Endometrium (tissue), 2 donors: ENCODE results near the gene LKAAEAR1.

Source experiments
- FAIRE-seq: peaks from 2 replicates; lab custom pipeline; 2012; peaks lifted over from hg19 to GRCh38; lab: Jason Lieb, UNC
- donor health status: control.
- donor health status: control.

LKAAEAR1 gene

GRCh38 chr20:64050261-64051032 is 33.8 kb downstream of the LKAAEAR1 start:
- FAIRE-seq, result no peak

GRCh38 chr20:64049878-64050260 is 34.3 kb downstream of the LKAAEAR1 start:
- no peak for FAIRE-seq

- no peak for FAIRE-seq
Measured at GRCh38 chr20:64049060-64049877, 34.9 kb downstream of the LKAAEAR1 start, which contains the start of gene SOX18. Gene SOX18 (minus strand): TSS chr20:64049639. CDS start chr20:64049516, 123 bp downstream.

GRCh38 chr20:64048402-64049044 is 35.7 kb downstream of the LKAAEAR1 start:
- FAIRE-seq, result no peak

- no peak for FAIRE-seq
Measured at GRCh38 chr20:64047968-64048401, 36.2 kb downstream of the LKAAEAR1 start.

GRCh38 chr20:64047046-64047389 is 37.2 kb downstream of the LKAAEAR1 start:
- no peak for FAIRE-seq

GRCh38 chr20:64045346-64046011 is 38.7 kb downstream of the LKAAEAR1 start:
- no peak for FAIRE-seq

- FAIRE-seq, result no peak
Measured at GRCh38 chr20:64044484-64045247, 39.5 kb downstream of the LKAAEAR1 start.

- no peak for FAIRE-seq
Measured at GRCh38 chr20:64043768-64044167, 40.4 kb downstream of the LKAAEAR1 start.

GRCh38 chr20:64042054-64042781 is 42.0 kb downstream of the LKAAEAR1 start:
- no peak for FAIRE-seq

- FAIRE-seq, result no peak
Measured at GRCh38 chr20:64041781-64042053, 42.5 kb downstream of the LKAAEAR1 start.

GRCh38 chr20:64041040-64041780 is 43.0 kb downstream of the LKAAEAR1 start:
- FAIRE-seq, result no peak

GRCh38 chr20:64040231-64041039 is 43.8 kb downstream of the LKAAEAR1 start:
- no peak for FAIRE-seq

GRCh38 chr20:64039293-64040160 is 44.7 kb downstream of the LKAAEAR1 start:
- FAIRE-seq, result no peak

GRCh38 chr20:64038565-64039292 is 45.5 kb downstream of the LKAAEAR1 start:
- FAIRE-seq, result no peak

GRCh38 chr20:64038224-64038564 is 46.0 kb downstream of the LKAAEAR1 start:
- no peak for FAIRE-seq

- no peak for FAIRE-seq
Measured at GRCh38 chr20:64037498-64038213, 46.5 kb downstream of the LKAAEAR1 start.
